HEK293T (cell line): ENCODE results near the gene BIRC3.

Experiments used
- BHLHE40 ChIP-seq: fragments of 450-650 bp; IDR thresholded peaks from 2 replicates; pipeline ENCODE4 v1.6.1; 2016; ENCODE audit warnings: mild to moderate bottlenecking, moderate library complexity, borderline replicate concordance
- ELF4 ChIP-seq: fragments of 450-650 bp; IDR thresholded peaks from 2 replicates; pipeline ENCODE4 v1.6.1; 2017; ENCODE audit warnings: antibody characterized with exemption
- FOXA1 ChIP-seq: fragments of 450-650 bp; IDR thresholded peaks from 2 replicates; pipeline ENCODE4 v1.6.1; 2016; ENCODE audit warnings: mild to moderate bottlenecking
- FOXM1 ChIP-seq: fragments of 450-650 bp; IDR thresholded peaks from 2 replicates; pipeline ENCODE4 v1.6.1; 2017; ENCODE audit warnings: mild to moderate bottlenecking, borderline replicate concordance
- NFRKB ChIP-seq: fragments of 450-650 bp; IDR thresholded peaks from 2 replicates; pipeline ENCODE4 v1.6.1; 2016; ENCODE audit warnings: mild to moderate bottlenecking, moderate library complexity

DNA sequence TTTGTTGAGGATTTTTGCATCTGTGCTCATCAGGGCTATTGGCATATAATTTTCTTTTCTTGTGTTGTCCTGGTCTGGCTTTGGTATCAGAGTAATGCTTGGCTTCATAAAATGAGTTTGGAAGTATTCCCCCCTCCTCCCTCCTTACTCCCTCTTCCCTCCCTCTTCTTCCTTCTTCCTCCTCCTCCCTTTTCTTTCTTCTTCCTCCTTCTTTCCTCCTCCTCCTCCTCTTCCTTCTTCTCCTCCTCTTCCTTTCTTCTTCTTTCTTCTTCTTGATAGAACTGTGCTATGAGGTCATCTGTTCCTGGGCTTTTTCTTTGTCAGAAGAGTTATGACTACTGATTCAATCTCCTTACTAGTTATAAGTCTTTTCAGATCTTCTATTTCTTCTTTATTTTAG is 39.8 kb downstream of the BIRC3 start:
- TF ChIP-seq NFRKB (no peak), BHLHE40 (no peak), FOXM1 (no peak), FOXA1 (no peak), ELF4 (no peak)
